Stimulated activated CD4-positive, alpha-beta T cell treated with anti-CD3 and anti-CD28 coated beads, Interleukin-12 subunit alpha, Interleukin-12 subunit beta, amount 100 ng/mL, for 4 hours (primary cell): Measurements from ENCODE around the gene LIMS2.
A peak's percentile ranks its signal among the peaks of the same experiment; 100 is the strongest.

Source experiments
- DNase-seq: peaks from one replicate; pipeline ENCODE4 v3.0.0-alpha.2; 2020

The LIMS2 gene

DNA sequence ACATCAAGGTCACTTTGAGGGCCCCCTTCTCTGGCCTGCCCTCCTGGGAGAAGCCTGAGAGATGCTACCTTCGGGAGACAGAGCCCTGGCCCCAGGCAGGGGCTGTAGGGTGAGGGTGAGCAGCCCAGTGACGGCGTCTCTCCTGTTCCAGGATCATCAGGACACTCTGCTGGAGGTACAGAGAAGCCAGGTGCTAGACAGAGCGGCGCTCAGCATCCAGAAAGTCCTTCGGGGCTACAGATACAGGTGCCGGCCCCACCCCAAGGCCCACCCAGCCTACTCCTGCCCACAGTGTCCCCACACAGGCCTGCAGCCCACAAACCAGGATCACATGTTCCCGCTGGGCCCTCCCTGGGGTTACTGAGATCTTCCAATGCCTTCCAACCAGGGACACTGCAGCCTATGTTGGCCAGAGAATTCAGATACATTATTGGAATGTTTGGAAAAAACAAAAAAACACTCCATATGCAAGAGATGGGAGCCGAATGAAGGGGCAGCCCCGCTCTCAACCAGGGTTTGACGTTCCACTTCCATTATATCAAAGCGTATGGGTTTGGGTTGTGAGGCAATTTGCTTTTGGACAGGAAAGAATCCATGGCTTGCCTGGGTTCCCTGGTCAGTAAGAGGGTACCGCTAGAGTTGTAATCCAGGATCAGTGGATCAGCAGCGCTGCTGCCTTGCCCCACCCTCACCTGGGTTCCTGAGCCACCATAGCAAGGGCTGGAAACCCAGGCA lies 78.9 kb downstream of the LIMS2 start:
- no peak for DNase-seq

DNA sequence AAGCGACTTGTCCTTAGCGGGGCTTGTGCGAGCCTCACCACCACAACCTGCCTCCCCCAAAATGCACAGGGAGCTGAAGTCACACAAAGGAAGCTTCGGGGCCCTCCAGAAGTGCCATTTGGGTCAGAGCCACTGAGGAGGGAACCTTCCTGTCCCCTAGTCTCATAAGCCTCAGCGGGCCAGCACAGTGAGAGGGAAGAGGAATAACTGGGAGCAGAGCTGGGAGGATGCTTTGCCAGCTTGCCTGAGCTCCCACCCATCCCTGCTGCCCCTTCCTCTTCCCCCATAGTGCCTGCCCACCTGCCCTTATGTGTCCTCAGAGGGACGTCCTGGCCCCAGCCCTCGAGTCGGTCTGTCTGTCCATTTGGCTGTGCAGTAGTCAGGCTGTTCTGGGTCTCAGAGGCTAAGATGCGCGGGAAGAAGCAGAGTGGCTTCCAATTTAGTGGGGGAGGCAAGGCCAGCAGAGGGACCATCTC lies 81.2 kb downstream of the LIMS2 start:
- no peak for DNase-seq

GRCh38 chr2:127593228-127594115 lies 81.9 kb downstream of the LIMS2 start:
- DNase-seq = no peak

DNA sequence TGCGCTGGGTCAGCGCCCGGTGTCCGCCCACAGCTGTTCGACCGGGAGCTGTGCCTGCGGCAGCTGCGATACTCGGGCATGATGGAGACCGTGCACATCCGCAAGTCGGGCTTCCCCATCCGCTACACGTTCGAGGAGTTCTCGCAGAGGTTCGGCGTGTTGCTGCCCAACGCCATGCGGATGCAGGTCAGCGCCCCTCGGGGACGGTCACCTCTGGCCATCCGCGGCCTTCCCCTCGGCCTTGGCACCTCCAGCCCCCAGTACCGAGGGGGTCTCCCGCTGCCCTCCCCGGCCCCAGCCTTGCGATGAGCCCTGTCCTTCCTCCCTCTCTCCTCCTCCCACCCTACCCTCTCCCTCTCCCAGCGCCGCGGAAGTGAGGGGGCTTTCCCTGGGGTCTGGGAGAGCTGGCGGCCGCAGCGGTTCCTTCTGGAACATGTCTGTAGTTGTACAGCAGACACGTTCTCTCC lies 82.5 kb downstream of the LIMS2 start:
- no peak for DNase-seq

- peak; percentile 68 for DNase-seq
Measured at GRCh38 chr2:127591221-127591923, 84.0 kb downstream of the LIMS2 start.

GRCh38 chr2:127590386-127591190 lies 84.7 kb downstream of the LIMS2 start:
- DNase-seq = no peak

DNA sequence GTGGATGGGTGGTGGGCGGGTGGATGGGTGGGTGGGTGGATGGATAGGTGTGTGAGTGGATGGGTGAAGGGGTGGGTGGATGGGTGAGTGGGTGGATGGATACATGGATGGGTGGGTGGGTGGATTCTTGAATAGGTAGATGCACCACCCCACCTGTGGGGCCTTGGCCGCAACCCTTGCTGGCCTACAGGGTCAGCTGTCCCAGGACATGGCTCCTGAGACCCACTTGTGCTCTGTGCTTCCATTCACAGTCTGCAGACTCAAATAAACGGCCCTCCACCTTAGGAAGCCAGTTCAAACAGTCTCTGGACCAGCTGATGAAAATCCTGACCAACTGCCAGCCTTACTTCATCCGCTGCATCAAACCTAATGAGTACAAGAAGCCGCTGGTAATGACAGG lies 85.5 kb downstream of the LIMS2 start:
- DNase-seq = no peak

DNA sequence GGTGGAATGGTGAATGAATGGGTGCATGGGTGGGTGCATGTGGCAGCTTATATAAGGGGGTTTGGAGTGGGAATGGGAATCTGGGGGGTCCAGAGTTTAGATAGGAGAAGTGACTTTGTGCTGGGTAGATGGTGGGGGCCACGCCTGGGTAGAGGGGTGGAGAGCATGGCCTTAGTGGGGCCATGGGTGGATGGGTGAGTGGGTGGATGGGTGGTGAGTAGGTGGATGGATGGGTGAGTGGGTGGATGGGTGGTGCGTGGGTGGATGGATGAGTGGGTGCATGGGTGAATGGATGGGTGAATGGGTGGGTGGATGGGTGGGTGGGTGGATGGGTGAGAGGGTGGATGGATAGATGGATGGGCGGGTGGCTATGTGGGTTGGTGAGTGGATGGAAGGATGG lies 86.0 kb downstream of the LIMS2 start:
- DNase-seq = no peak
